ES-I3 (cell line): Measurements from ENCODE around the gene SERPINE1.

Experiments
- H3K36me3 ChIP-seq: 2 replicates; pipeline ENCODE4 v1.6.1; 2013; ENCODE audit warnings: mild to moderate bottlenecking, low read length, control low read depth, moderate library complexity; ENCODE audit not compliant: insufficient read depth
- H3K4me1 ChIP-seq: 2 replicates; pipeline ENCODE4 v1.6.1; 2013; ENCODE audit warnings: mild to moderate bottlenecking, control low read depth, low read length; ENCODE audit not compliant: insufficient read depth
- H3K9ac ChIP-seq: 2 replicates; pipeline ENCODE4 v1.6.1; 2013; ENCODE audit warnings: low read depth, mild to moderate bottlenecking, low read length, moderate library complexity
- H3K9me3 ChIP-seq: 2 replicates; pipeline ENCODE4 v1.6.1; 2013; ENCODE audit warnings: mild to moderate bottlenecking, low read length, moderate library complexity; ENCODE audit not compliant: control insufficient read depth, insufficient read depth

The SERPINE1 gene

GRCh38 chr7:101162551-101163278, 35.8 kb downstream of the SERPINE1 start:
- H3K4me1 ChIP-seq: peaks cover 25% of the 10 kb centered on the region
- H3K36me3 ChIP-seq: no peaks in the 10 kb centered on the region
- no peaks in the 10 kb centered on the region for H3K9me3 ChIP-seq
- H3K9ac ChIP-seq: peak overlapping the region; percentile 60

- H3K9ac ChIP-seq: peak overlapping the region; percentile 80
- H3K9me3 ChIP-seq: no peaks in the 10 kb centered on the region
- H3K4me1 ChIP-seq: peaks cover 33% of the 10 kb centered on the region
- no peaks in the 10 kb centered on the region for H3K36me3 ChIP-seq
These were observed 36.6 kb downstream of the SERPINE1 start for GRCh38 chr7:101163279-101164070.

GRCh38 chr7:101164071-101164840, 37.4 kb downstream of the SERPINE1 start:
- Histone ChIP-seq H3K36me3 (no peaks in the 10 kb centered on the region), H3K4me1 (peaks cover 31% of the 10 kb centered on the region), H3K9me3 (no peaks in the 10 kb centered on the region), H3K9ac (peak overlapping the region; percentile 80)

GRCh38 chr7:101165075-101165957, 38.4 kb downstream of the SERPINE1 start, which contains the start of gene VGF:
Gene VGF (minus strand): TSS chr7:101165569. CDS start chr7:101164843, 726 bp downstream.
- Histone ChIP-seq H3K4me1 (peaks cover 23% of the 10 kb centered on the region), H3K9ac (peak within 1 kb of the TSS; percentile 80), H3K9me3 (no peaks in the 10 kb centered on the region), H3K36me3 (no peaks in the 10 kb centered on the region)

GRCh38 chr7:101165958-101166647, 39.2 kb downstream of the SERPINE1 start:
- peak overlapping the region; percentile 66 for H3K9ac ChIP-seq
- peaks cover 22% of the 10 kb centered on the region for H3K4me1 ChIP-seq
- no peaks in the 10 kb centered on the region for H3K36me3 ChIP-seq
- H3K9me3 ChIP-seq: no peaks in the 10 kb centered on the region

- Histone ChIP-seq H3K9me3 (no peaks in the 10 kb centered on the region), H3K4me1 (peaks cover 17% of the 10 kb centered on the region), H3K36me3 (no peaks in the 10 kb centered on the region), H3K9ac (peak overlapping the region; percentile 53)
These were observed 39.7 kb downstream of the SERPINE1 start for GRCh38 chr7:101166648-101166908.

- Histone ChIP-seq H3K36me3 (no peaks in the 10 kb centered on the region), H3K4me1 (peaks cover 16% of the 10 kb centered on the region), H3K9me3 (no peaks in the 10 kb centered on the region), H3K9ac (peak overlapping the region; percentile 53)
These were observed 40.2 kb downstream of the SERPINE1 start for GRCh38 chr7:101166909-101167644.

GRCh38 chr7:101167645-101168411, 40.9 kb downstream of the SERPINE1 start:
- no peaks in the 10 kb centered on the region for H3K9me3 ChIP-seq
- H3K9ac ChIP-seq: peak overlapping the region; percentile 53
- no peaks in the 10 kb centered on the region for H3K36me3 ChIP-seq
- H3K4me1 ChIP-seq: peaks cover 16% of the 10 kb centered on the region

GRCh38 chr7:101168412-101169049, 41.6 kb downstream of the SERPINE1 start:
- no peaks in the 10 kb centered on the region for H3K9me3 ChIP-seq
- no peaks in the 10 kb centered on the region for H3K36me3 ChIP-seq
- H3K9ac ChIP-seq: peak overlapping the region; percentile 53; the same call in 1 of the 2 replicates
- H3K4me1 ChIP-seq: peaks cover 16% of the 10 kb centered on the region

GRCh38 chr7:101169110-101169837, 42.4 kb downstream of the SERPINE1 start:
- H3K4me1 ChIP-seq: peaks cover 16% of the 10 kb centered on the region
- no peaks in the 10 kb centered on the region for H3K9me3 ChIP-seq
- no peaks in the 10 kb centered on the region for H3K36me3 ChIP-seq
- peak overlapping the region; percentile 53 for H3K9ac ChIP-seq

GRCh38 chr7:101169838-101170551, 43.1 kb downstream of the SERPINE1 start:
- Histone ChIP-seq H3K36me3 (no peaks in the 10 kb centered on the region), H3K9me3 (no peaks in the 10 kb centered on the region), H3K4me1 (peaks cover 16% of the 10 kb centered on the region), H3K9ac (peak overlapping the region; percentile 53)
